ENCODE measurements around the gene MTPN. TPM values are rescaled to one million over a fixed set of nuclear protein-coding genes. Genes with fewer than 3 reads are reported as not detected.

MTPN gene
- total RNA-seq, 4 donors from 2014 or later, result 100 to 182 (median 145) TPM

- Histone ChIP-seq H3K36me3 (no peaks in the 10 kb centered on the region), H3K9me3 (no peaks in the 10 kb centered on the region), H3K4me1 (no peaks in the 10 kb centered on the region), H3K4me3 (no peak overlapping the region), H3K27me3 (no peaks in the 10 kb centered on the region), H3K27ac (no peak overlapping the region)
- no peak for TF ChIP-seq CTCF (IDR thresholded peaks at IDR 0.05)
- TF ChIP-seq POLR2A (IDR thresholded peaks at IDR 0.05), result no peak
- DNase-seq, result no peak
- 47 to 63% methylated on average over 5 of the region's 5 CpGs for WGBS, 2 donors
- intact Hi-C loops (cut with DNase I), result no loop called here
Observed at GRCh38 chr7:135886345-135887132, 90.6 kb downstream of the MTPN start.

GRCh38 chr7:135884495-135885232 is 92.5 kb downstream of the MTPN start:
- no peak for DNase-seq
- Histone ChIP-seq H3K36me3 (no peaks in the 10 kb centered on the region), H3K4me1 (peaks cover 0 to 5% (median 0%) of the 10 kb centered on the region in 3 donors), H3K4me3 (no peak overlapping the region), H3K27ac (no peak overlapping the region), H3K27me3 (no peaks in the 10 kb centered on the region), H3K9me3 (no peaks in the 10 kb centered on the region)
- intact Hi-C loops (cut with DNase I), result no loop called here
- TF ChIP-seq POLR2A (IDR thresholded peaks at IDR 0.05) (no peak), CTCF (IDR thresholded peaks at IDR 0.05) (no peak)
- 74 to 79% methylated on average over 6 to 9 of the region's 9 CpGs for WGBS, 2 donors

DNA sequence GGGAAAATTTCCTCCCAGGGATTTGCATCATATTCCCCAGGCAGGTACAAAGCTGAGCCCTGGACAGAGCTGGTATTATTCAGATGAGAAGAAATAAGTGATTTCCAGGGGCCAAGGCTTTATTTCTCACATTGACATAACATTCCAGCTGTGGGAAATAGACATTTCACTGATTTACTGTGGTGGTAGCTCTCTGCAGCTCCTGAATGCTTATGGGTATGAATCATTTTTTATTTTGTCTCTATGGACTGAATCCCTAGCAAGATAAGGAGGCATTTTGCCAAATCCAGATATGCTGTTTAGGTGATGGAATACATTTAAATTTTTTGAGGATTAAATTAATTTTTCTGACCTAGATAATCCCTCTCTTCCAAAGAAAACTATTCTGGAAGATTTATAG is 97.9 kb downstream of the MTPN start:
- Histone ChIP-seq H3K9me3 (no peaks in the 10 kb centered on the region), H3K27ac (peak overlapping the region in 3 of 4 donors; percentile 70 to 86 (median 73)), H3K4me3 (no peak overlapping the region), H3K27me3 (no peaks in the 10 kb centered on the region), H3K4me1 (peaks cover 8 to 29% (median 10%) of the 10 kb centered on the region in 3 donors), H3K36me3 (no peaks in the 10 kb centered on the region)
- intact Hi-C loops (cut with DNase I), result no loop called here
- TF ChIP-seq CTCF (IDR thresholded peaks at IDR 0.05) (no peak), POLR2A (IDR thresholded peaks at IDR 0.05) (no peak)
- DNase-seq, result no peak

DNA sequence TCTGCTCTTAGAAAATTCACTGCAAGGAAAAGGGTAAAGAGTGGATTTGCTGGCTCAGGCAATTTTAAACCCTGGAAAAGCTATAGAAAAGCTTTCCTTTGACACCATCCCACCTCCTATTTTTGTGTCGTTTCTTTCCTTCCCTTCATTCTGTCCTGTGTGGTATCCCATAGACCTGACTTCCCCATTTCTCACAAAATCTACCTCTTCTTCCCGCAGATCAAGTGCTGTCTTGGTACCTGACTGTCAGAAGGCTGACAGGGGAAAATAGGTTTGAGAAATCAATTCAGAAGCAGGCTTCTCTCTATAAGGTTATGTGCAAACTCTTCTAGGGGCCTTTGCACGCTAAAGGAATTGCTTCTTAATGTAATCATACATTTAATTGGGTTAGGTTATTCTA is 98.9 kb downstream of the MTPN start:
- H3K36me3 ChIP-seq, result no peaks in the 10 kb centered on the region
- no peak for TF ChIP-seq CTCF (IDR thresholded peaks at IDR 0.05)
- TF ChIP-seq POLR2A (IDR thresholded peaks at IDR 0.05), result no peak
- no peaks in the 10 kb centered on the region for H3K27me3 ChIP-seq
- no peak for DNase-seq
- H3K27ac ChIP-seq, result peak overlapping the region; percentile 49 to 86 (median 72)
- no peaks in the 10 kb centered on the region for H3K9me3 ChIP-seq
- intact Hi-C loops (cut with DNase I), result no loop called here
- peaks cover 8 to 29% (median 10%) of the 10 kb centered on the region in 3 donors for H3K4me1 ChIP-seq
- H3K4me3 ChIP-seq, result no peak overlapping the region
- 68 to 78% methylated on average over 3 of the region's 3 CpGs for WGBS, 2 donors

GRCh38 chr7:135877805-135878204 is 99.4 kb downstream of the MTPN start:
- Histone ChIP-seq H3K4me1 (peaks cover 8 to 29% (median 10%) of the 10 kb centered on the region in 3 donors), H3K9me3 (no peaks in the 10 kb centered on the region), H3K36me3 (no peaks in the 10 kb centered on the region), H3K4me3 (no peak overlapping the region), H3K27me3 (no peaks in the 10 kb centered on the region), H3K27ac (peak overlapping the region; percentile 49 to 86 (median 72))
- intact Hi-C loops (cut with DNase I), result no loop called here
- no peak for DNase-seq
- 38 to 42% methylated on average over 5 of the region's 5 CpGs for WGBS, 2 donors
- TF ChIP-seq CTCF (IDR thresholded peaks at IDR 0.05) (no peak), POLR2A (IDR thresholded peaks at IDR 0.05) (no peak)

Measured in esophagus squamous epithelium (tissue), 5 donors.